DOHH2 (cell line): ENCODE measurements around the gene SURF1.

Source experiments
- EZH2phosphoT487 ChIP-seq: fragments of 200-600 bp; sonication (generic); IDR thresholded peaks from 2 replicates; pipeline ENCODE4 v1.6.1; 2017; ENCODE audit warnings: borderline replicate concordance, mild to moderate bottlenecking, antibody characterized with exemption, low read length, moderate library complexity, mixed read lengths
- TF ChIP-seq, protein P1 (sequence below): fragments of 200-600 bp; sonication (generic); IDR thresholded peaks from one replicate; pipeline ENCODE4 v1.5.1; 2014; ENCODE audit warnings: antibody characterized with exemption, mild to moderate bottlenecking, low read depth, low read length; ENCODE audit not compliant: poor library complexity, severe bottlenecking

DNA sequence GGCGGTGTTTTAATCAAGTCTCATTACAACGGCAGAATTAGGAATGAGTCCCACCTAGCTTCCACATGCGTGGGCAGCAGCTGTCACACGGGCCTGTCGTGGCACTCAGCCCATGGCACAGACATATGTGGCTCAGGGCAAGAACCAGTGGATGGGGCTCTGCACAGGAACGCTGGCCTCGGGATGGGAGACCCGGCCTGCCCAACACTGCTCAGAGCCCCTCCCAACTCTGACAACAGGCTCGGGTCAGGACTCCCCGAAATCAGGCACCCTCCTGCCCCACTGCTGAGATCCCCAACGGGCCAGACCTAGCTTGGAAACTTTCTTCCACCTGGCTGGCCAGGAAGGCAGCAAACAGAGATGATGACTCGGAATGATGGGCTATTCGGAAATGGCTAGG is 15.4 kb downstream of the SURF1 start:
- TF ChIP-seq, protein P1, sequence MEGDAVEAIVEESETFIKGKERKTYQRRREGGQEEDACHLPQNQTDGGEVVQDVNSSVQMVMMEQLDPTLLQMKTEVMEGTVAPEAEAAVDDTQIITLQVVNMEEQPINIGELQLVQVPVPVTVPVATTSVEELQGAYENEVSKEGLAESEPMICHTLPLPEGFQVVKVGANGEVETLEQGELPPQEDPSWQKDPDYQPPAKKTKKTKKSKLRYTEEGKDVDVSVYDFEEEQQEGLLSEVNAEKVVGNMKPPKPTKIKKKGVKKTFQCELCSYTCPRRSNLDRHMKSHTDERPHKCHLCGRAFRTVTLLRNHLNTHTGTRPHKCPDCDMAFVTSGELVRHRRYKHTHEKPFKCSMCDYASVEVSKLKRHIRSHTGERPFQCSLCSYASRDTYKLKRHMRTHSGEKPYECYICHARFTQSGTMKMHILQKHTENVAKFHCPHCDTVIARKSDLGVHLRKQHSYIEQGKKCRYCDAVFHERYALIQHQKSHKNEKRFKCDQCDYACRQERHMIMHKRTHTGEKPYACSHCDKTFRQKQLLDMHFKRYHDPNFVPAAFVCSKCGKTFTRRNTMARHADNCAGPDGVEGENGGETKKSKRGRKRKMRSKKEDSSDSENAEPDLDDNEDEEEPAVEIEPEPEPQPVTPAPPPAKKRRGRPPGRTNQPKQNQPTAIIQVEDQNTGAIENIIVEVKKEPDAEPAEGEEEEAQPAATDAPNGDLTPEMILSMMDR: no peak
- TF ChIP-seq EZH2phosphoT487: no peak
